H1 (cell line): ENCODE data around the gene ZNF362. TPM values are rescaled to one million over a fixed set of nuclear protein-coding genes. Genes with fewer than 3 reads are reported as not detected.
A peak's percentile ranks its signal among the peaks of the same experiment; 100 is the strongest.

Source experiments
- ASH2L ChIP-seq: fragments of 200-600, 300-600 bp; sonication (generic); IDR thresholded peaks from one replicate; pipeline ENCODE4 v1.7.1; 2017; ENCODE audit warnings: low read length
- CTBP2 ChIP-seq: IDR thresholded peaks from 2 replicates; pipeline ENCODE4 v1.7.0; 2011; ENCODE audit warnings: borderline replicate concordance, mild to moderate bottlenecking, moderate library complexity, mixed read lengths, low read length; ENCODE audit not compliant: insufficient read depth, insufficient read length
- EZH2 ChIP-seq: fragments of 200-600 bp; sonication (generic); IDR thresholded peaks from 2 replicates; pipeline ENCODE4 v1.7.1; 2012; ENCODE audit warnings: low read depth, mild to moderate bottlenecking, moderate library complexity, low read length, inconsistent platforms; ENCODE audit not compliant: severe bottlenecking
- KDM1A ChIP-seq: fragments of 200-600, 300-600 bp; sonication (generic); IDR thresholded peaks from 2 replicates; pipeline ENCODE4 v1.7.1; 2016; ENCODE audit warnings: mild to moderate bottlenecking, low read length, borderline replicate concordance
- MAFK ChIP-seq: IDR thresholded peaks from 2 replicates; pipeline ENCODE4 v1.6.1; 2012; ENCODE audit warnings: low read depth, mild to moderate bottlenecking, improper control_type of control experiment, low read length
- POLR2AphosphoS5 ChIP-seq: IDR thresholded peaks from 2 replicates; pipeline ENCODE4 v1.6.1; 2011; ENCODE audit warnings: low read depth, low read length
- POU5F1 ChIP-seq: IDR thresholded peaks from 2 replicates; pipeline ENCODE4 v1.6.1; 2011; ENCODE audit warnings: low read depth, mild to moderate bottlenecking, low read length, moderate library complexity
- SIN3A ChIP-seq, 2 experiments: IDR thresholded peaks in 1 of 2; conservative IDR thresholded peaks in 1 of 2; 2 replicates each; pipeline ENCODE4 v1.6.1; 2011 to 2012; ENCODE audit warnings: low read length in 2 of 2, improper control_type of control experiment in 1 of 2, low read depth in 1 of 2, mild to moderate bottlenecking in 1 of 2
- SRF ChIP-seq: IDR thresholded peaks from 2 replicates; pipeline ENCODE4 v1.6.1; 2011; ENCODE audit warnings: mild to moderate bottlenecking, low read depth, low read length, moderate library complexity
- TCF12 ChIP-seq: IDR thresholded peaks from 2 replicates; pipeline ENCODE4 v1.6.1; 2011; ENCODE audit warnings: low read depth, mild to moderate bottlenecking, low read length
- TEAD4 ChIP-seq: IDR thresholded peaks from 2 replicates; pipeline ENCODE4 v1.6.1; 2012; ENCODE audit warnings: low read depth, low read length, inconsistent platforms, mixed read lengths
- polyA plus RNA-seq, 7 experiments: library from polyadenylated mRNA; depleted of rRNA in 3 of 7; stranded (reverse) in 5 of 7; unstranded in 2 of 7; fragments of >200 nt in 5 of 7; fragments of 200-250 nt in 2 of 7; gene quantifications; 1 replicate in 5 of 7; 2 replicates in 1 of 7; 4 replicates in 1 of 7; pipeline versions ENCODE4 v1.2.1 to v1.2.3, GENCODE V29; 2011 to 2013; ENCODE audit warnings: missing spikeins in 2 of 7, mixed read lengths in 2 of 7
- total RNA-seq: library from RNA; stranded (reverse); fragmentation: NEBNext Ultra II Directional; extraction: Animal tissue kit (Norgen Biotek cat#: 25700); gene quantifications from 2 replicates; pipeline ENCODE4 v1.2.1, GENCODE V29; 2021

Gene ZNF362
- total and polyA plus RNA-seq, 2 of the 8 experiments (the other 6 are each of a cell fraction or from before 2014, with no cell fraction given): 24.2 to 27.8 TPM

DNA sequence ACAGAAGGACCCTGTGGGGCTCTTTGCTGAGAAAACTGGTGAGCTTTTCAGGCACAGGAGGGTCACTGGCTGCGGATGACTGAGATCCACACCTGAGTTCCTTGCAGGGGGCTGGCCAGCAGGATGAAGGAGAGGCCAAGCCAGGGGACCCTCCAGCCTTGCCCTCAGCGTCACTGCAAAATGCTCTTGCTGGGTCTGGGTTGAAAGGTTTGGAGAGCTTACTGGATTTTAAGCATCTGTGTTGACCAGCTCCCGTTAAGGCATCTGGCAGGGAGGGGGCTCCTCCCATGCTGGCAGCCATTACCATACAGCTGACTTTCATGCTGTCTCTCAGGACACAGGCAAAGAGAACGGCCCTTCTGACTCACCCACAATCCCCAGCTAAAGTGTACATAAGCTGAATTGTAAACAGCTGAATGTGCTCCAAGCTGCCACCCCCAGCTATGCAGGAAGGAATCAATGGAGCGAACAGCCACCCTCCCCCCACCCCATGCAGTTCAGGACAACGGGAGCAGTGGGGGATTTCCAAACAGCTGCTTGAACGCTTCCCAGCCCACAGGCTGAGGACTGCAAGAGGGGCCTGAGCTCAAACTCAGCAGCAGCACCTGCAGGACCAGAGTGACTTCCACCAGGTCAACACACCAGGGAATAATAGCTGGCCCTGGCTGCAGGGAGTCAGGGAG is 85.9 kb downstream of the ZNF362 start (continued):
- peak; percentile 46 for TF ChIP-seq ASH2L
- peak; percentile 29; the same call in 1 of the 2 replicates for TF ChIP-seq POLR2AphosphoS5
- no peak for TF ChIP-seq MAFK
- peak; percentile 73 for TF ChIP-seq TEAD4
- peak in 1 of 2 experiments; percentile 92; a peak in 2 of 4 replicates for TF ChIP-seq SIN3A (conservative IDR thresholded peaks at IDR 0.05 in 1 of 2, IDR thresholded peaks at IDR 0.05 in 1 of 2; ENCODE audit: low read depth in 1 of 2, low read length in 2 of 2)
- TF ChIP-seq POU5F1: no peak
- peak; percentile 97 for TF ChIP-seq TCF12
- peak; percentile 78 for TF ChIP-seq CTBP2
- no peak for TF ChIP-seq EZH2
- TF ChIP-seq KDM1A: peak; percentile 55; the same call in 1 of the 2 replicates
- TF ChIP-seq SRF: no peak
